Subcutaneous adipose tissue (tissue), 4 donors: ENCODE results near the gene C1orf210. TPM values are rescaled to one million over a fixed set of nuclear protein-coding genes. Genes with fewer than 3 reads are reported as not detected.

Experiments
- CTCF ChIP-seq: fragments of 450-650 bp; IDR thresholded peaks from one replicate; pipeline ENCODE4 v1.5.1; 2016; ENCODE audit warnings: low read depth, mild to moderate bottlenecking, control low read depth, antibody characterized with exemption, moderate library complexity
- total RNA-seq, 4 donors: library from RNA; depleted of rRNA; stranded (reverse); fragments of >200 nt; gene quantifications; one replicate each; pipeline ENCODE4 v1.1.0, GENCODE V29; 2016

C1orf210 gene
- total RNA-seq, 4 donors from 2014 or later, result 0.34 to 2.6 TPM; not detected in 2

DNA sequence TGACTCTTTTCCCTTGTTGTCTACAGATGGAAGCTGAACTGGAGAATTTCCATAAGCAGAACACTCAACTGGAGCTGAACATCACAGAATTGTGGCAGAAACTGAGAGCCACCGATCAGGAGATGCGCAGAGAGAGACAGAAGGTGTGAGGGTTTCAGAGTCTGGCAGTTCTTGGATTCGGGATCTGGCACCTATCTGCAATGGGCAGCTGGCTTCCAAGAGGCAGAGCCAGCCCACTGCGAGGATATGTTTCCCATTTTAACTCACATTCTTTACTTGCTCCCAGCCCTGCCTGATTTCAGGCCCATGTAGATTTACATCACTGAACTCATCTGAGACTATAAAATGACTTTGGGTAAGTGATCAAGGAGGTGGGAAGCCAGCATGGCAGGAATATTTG lies 52.9 kb downstream of the C1orf210 start:
- no peak for TF ChIP-seq CTCF

- TF ChIP-seq CTCF, result no peak
Measured at GRCh38 chr1:43232074-43232473, 53.3 kb downstream of the C1orf210 start.

Other genes with a start within 250 kb of the C1orf210 start
- 10 to 100 TPM; 23.6 to 47.9 (median 33.0) TPM for gene EBNA1BP2, start 113.3 kb downstream of the C1orf210 start, total RNA-seq
- gene CFAP57, start 113.3 kb downstream of the C1orf210 start, total RNA-seq, result under 1 TPM in 1 of 4 donors, not detected in 3; 0.44 TPM
- gene TMEM125, start 15.6 kb downstream of the C1orf210 start, total RNA-seq, result not detected
- 100 to 1,000 TPM in 1 of 4 donors, 10 to 100 TPM in 3; 16.0 to 147 (median 25.9) TPM for gene TIE1, start 15.4 kb upstream of the C1orf210 start, total RNA-seq
- gene MPL, start 52.2 kb upstream of the C1orf210 start, total RNA-seq, result under 1 TPM in 1 of 4 donors, not detected in 3; 0.38 TPM
- 1 to 10 TPM; 1.2 to 6.5 (median 2.2) TPM for gene CDC20, start 73.4 kb upstream of the C1orf210 start, total RNA-seq
- gene ELOVL1, start 82.4 kb upstream of the C1orf210 start, total RNA-seq, result 100 to 1,000 TPM in 1 of 4 donors, 10 to 100 TPM in 3; 55.7 to 143 (median 67.5) TPM
- 10 to 100 TPM; 38.5 to 52.2 (median 45.2) TPM for gene MED8, start 104.2 kb upstream of the C1orf210 start, total RNA-seq
- 10 to 100 TPM; 27.1 to 62.7 (median 31.3) TPM for gene SZT2, start 104.3 kb upstream of the C1orf210 start, total RNA-seq
- 100 to 1,000 TPM in 1 of 4 donors, 10 to 100 TPM in 3; 40.3 to 121 (median 49.1) TPM for gene HYI, start 168.3 kb upstream of the C1orf210 start, total RNA-seq
- 100 to 1,000 TPM in 3 of 4 donors, 10 to 100 TPM in 1; 99.4 to 416 (median 125) TPM for gene PTPRF, start 245.3 kb upstream of the C1orf210 start, total RNA-seq